Stimulated activated CD8-positive, alpha-beta memory T cell treated with anti-CD3 and anti-CD28 coated beads, Interleukin-15, amount 100 ng/mL, for 1 hour (primary cell): ENCODE measurements around the gene B4GALNT1.

ENCODE experiments used
- DNase-seq: peaks from one replicate; pipeline ENCODE4 v3.0.0-alpha.2; 2020; ENCODE audit warnings: low read depth

B4GALNT1 gene

DNA sequence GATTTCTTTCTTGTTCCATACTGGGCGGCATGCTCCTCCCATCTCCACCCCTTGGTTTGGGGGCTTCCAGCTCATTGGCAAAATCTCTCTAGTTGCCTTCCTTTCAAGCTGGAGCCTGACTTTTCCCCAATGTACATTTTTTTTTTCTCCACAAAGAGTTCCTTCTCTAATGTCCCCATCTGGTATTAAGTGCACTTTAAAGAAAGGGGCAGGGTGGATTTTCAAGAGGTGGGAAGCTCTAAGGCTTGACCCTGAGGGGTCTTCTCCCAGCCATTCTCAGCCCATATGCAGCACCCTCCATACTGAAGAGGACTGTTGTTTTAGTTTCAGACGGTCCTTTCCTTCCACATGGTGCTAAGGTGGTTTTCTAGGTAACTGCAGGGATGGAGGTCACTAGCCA is 47.8 kb downstream of the B4GALNT1 start:
- DNase-seq = no peak

DNA sequence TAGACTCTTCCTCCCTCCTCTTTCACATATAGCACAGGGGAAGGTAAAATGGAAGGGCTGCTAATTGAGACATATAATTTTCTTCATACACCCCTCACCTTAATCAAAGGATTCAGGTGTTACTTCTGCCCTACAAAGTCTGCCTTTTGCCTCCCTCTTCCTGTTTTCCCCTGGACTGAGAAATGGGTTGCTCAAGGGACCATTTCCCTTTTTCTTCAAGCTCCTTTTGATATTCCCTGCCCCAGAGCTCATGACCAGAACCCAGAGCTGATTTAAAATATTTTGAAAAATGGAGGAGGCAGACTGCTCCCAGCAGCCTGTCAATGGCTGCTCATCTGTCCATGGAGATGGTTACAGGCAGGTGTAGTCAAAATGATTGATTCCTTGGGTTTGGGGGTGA is 48.3 kb downstream of the B4GALNT1 start:
- no peak for DNase-seq

GRCh38 chr12:57584050-57584449 is 49.0 kb downstream of the B4GALNT1 start:
- no peak for DNase-seq

- DNase-seq = peak; percentile 42
Measured at GRCh38 chr12:57583008-57583831, 49.8 kb downstream of the B4GALNT1 start.

- DNase-seq = no peak
Measured at GRCh38 chr12:57582440-57582839, 50.6 kb downstream of the B4GALNT1 start.

DNA sequence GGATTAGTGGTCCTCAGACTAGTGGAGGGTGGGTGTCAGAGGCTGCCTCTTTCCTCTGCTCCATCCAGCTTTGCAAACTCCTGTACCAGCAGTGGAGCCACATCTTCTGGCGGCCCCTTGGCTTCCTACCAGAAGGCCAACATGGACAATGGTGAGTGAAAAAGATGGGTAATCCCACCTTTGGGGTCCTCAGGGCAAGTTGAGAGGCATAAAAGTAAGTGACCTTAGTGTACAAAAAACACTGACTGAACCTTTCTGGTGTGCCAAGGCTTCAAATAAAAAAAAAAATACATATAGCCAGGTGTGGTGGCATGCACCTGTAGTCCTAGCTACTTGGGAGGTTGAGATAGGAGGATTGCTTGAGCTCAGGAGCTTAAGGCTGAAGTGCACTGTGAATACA is 51.2 kb downstream of the B4GALNT1 start:
- DNase-seq = no peak

GRCh38 chr12:57580466-57580795 is 52.6 kb downstream of the B4GALNT1 start:
- DNase-seq = no peak

- DNase-seq = no peak
Measured at GRCh38 chr12:57579677-57580465, 53.1 kb downstream of the B4GALNT1 start.

DNA sequence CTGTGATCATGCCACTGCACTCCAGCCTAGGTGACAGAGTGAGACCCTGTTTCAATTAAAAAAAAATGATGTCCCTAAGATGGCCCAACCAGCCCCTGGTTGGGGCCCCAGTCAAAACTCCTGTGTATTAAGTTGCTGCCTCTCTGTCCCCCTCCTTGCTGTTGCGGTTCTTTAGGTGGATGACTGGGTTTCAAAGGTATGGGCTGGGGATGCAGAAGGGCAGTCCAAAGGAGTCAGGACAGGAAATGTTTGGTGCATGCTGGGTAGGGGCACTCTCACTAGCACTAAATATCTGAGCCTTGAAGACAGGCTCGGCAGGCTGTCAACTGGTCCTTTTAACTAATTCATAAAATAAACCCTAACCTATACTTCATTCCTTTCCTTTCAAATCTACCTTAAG is 54.0 kb downstream of the B4GALNT1 start:
- DNase-seq = no peak

- DNase-seq = no peak
Measured at GRCh38 chr12:57577981-57578758, 54.8 kb downstream of the B4GALNT1 start.

GRCh38 chr12:57576613-57577160 is 56.3 kb downstream of the B4GALNT1 start:
- no peak for DNase-seq
